GM19463 (cell line): Measurements from ENCODE around the gene HAGH.

Experiments
- ATAC-seq: cut with Tn5 transposase; IDR thresholded peaks from one replicate; pipeline ENCODE4 v1.9.1; 2021; ENCODE audit warnings: mild to moderate bottlenecking, moderate library complexity; ENCODE audit not compliant: unreplicated experiment

Gene HAGH

DNA sequence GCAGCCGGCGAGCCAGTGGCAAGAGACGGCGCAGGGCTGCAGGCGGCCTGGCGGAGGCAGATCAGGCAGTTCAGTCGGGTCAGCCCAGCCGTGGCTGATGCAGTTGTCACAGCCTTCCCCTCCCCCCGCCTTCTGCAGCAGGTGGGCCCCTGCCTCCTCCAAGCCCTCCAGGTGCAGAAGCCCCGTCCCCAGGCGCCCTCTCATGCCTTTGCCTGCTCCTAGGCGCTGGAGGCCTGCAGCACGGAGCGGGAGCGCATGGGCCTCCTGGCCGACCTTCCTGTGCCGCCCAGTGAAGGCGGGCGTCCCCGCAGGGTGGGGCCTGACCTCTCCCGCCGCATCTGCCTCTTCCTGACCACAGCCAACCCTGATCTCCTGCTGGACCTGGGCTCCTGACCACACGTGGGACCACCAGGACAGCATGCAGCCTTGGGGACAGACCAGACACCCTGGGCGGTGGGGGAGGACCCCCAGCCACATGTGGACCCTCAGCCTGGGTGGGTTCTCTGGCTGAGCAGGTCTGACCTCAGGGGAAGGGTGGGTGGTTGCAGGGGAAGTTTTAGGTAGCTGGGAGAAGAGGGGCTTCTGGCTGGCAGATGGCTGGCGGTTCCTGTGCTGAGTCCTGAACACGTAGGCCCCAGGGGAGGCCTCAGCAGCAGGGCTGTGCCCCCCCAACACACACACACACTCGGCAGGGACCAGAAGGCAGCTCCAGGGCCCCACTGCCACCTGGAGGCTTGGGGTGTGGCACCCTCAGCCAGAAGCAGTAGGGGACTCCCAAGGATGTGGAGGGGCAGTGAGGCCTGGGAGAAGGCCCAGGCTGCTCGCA, 50.6 kb downstream of the HAGH start:
- ATAC-seq, result no peak

DNA sequence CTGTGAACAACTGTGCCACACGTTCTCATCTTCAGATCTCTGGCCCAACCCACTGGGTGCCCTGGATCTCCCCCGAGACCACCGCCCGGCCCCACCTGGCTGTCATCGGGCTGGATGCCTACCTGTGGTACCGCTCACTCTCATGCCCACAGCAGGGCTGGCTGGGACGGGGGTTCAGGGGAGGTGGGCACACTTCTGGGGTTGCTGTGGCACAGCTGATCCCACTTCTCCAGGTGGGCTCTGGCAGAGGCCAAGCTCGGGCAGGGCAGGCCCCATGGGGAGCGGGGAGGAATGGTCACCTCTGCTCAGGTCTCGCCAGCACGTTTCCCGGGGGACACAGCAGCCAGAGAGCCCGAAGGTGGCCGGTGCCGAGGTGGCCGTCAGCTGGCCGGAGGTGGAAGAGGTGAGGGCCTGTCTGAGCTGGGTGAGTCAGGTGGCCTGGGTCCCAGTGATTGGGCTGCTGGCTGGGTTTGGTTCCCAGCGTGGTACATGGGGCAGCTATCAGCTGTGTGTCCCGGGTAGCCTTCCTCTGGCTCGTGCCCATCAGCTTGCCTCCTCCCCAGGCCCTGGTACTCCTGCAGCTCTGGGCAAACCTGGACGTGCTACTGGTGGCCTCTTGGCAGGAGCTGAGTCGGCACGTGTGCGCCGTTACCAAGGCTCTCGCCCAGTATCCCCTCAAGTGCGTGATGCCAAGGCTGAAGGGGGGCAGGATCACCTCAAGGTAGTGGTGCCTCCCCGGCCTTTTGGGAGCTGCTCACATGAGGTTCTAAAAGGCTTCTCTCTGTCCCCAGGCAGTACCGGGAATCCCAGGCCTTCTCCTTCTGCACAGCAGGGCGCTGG, 51.4 kb downstream of the HAGH start:
- no peak for ATAC-seq

DNA sequence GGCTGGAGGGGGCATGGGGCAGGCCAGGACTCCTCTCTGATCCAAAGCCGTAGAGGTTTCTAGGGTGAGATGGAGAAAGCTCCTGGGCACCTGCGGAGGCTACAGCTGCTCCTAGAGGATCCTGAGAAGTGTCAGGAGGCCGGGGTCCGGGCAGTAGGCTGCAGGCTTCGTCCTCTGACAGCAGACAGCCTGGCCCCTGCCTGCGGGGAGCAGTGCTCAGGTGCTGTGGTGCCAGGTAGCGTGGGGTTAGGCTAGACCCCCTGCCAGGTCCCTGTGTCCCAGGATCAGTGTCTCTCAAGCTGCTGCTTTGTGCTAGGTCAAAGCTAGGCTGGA, 52.2 kb downstream of the HAGH start:
- ATAC-seq, result no peak

DNA sequence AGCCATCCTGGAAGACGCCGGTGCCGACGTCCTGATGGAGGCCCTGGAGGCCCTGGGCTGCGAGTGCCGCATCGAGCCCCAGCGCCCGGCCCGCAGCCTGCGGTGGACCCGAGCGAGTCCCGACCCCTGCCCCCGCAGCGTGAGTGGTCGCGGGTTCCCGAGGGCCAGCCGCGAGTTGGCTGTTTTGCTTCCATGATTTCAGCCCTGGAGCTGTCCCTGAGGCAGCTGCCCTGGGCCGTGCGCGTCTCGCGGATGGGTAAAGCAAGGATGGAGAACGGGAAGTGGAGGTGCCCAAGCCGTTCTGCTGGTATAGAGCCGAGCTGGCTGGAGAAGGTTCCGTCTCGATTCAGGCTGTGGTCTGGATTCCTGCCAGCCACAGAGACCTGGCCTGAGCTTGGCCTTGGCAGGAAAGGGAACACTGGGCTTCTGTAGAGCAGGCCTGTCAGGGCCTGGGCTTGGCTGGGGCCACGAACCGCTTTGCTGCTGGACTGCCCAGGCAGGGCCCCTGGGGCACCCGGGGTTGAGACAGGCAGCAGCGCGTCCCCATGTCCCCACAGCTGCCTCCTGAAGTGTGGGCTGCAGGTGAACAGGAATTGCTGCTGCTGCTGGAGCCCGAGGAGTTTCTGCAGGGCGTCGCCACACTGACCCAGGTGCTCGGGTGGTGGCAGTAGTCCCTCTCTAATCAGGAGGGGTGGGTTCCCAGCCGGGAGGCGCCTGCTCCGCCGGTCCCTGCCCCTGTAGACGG, 52.8 kb downstream of the HAGH start:
- no peak for ATAC-seq

DNA sequence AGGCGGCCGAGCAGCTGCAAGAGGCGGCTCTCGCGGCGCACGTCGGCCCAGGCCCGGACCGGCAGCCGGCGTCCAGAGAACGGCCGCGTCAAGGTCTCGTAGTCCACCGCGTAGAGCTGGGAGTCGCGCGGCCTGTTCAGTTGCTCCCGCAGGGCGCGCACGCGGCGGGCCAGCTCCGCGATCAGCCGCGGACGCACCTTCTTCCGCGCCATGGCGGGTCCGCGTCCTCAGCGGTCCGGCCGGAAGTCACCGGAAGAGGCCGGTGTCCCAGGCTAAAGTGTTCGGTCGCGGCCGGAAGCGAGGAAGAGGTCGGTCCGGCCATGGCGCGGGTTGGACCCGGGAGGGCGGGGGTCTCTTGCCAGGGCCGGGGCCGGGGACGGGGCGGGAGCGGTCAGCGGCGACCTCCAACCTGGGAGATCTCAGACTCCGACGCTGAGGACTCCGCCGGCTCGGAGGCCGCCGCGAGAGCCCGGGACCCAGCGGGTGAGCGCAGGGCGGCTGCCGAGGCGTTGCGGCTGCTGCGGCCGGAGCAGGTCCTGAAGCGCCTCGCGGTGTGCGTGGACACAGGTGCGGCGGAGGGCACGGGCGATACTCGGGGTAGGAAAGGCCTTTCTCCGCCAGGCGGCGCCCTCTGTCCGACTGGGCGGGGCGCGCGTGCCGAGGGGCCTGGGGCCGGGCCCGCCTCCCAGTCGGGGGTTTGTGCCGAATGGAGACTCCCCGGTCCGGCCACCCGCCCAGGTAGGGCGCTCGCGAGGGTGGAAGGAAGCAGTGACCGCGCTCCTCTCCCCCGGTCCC, 53.5 kb downstream of the HAGH start, which contains the start of gene MRPS34:
Gene MRPS34, minus strand, starts transcription at position 227 of the 795 bp plus-strand sequence. Its CDS starts 15 bp downstream, at position 212.
- ATAC-seq, result peak; percentile 46

DNA sequence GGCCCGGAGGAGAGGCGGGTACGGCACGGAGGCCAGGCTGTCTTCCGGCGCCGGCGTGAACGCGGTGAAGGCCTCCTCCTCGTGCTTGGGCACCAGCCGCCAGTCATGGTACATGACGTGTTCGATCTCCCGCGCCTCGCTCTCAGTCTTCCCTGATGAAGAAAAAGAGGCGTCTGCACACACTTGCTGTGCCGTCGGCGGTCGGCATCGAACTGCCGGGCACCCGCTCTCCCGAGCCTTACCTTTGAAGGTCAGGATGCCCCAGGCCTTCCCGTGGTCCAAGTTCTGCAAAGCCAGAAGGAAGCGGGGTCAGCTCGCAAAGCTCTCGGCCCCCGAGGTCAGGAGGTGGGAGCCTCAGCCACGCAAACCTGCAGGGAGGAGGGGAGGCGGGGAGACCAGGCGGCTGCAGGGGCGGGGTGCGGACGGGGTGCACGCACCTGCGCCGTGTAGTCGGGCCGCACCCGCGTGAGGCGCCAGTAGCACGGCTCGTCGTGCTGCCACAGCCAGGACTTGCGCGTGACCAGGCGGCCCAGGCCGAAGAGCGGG, 54.2 kb downstream of the HAGH start, which contains the start of gene EME2:
Gene EME2, plus strand, starts transcription at position 449 of the 546 bp plus-strand sequence. CDS start 418 bp downstream, outside the sequence.
- ATAC-seq, result peak; percentile 9

DNA sequence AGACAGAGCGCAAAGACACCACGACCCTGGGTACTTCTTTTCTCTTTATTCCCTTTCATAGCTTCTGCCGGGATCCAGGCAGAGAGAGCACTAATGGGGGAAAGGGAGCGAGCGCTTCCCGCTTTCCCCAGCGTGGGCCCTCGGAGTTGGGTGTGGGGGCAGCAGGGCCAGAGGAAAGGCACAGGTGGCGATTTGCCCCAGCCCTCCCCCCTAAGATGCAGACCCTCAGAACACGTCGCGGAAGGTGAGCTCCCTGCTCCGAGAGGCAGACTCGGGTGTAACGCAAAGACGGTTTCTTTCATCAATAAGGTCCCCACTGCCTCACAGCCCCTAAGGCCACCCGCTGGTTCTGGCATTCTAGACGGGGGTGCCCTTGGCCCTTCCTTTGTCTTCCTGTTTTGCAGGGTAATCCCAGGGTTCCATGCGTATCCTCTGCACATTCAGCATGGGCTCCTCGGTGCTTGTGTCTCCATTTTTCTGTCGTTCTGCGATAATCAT, 54.7 kb downstream of the HAGH start:
- ATAC-seq, result no peak

DNA sequence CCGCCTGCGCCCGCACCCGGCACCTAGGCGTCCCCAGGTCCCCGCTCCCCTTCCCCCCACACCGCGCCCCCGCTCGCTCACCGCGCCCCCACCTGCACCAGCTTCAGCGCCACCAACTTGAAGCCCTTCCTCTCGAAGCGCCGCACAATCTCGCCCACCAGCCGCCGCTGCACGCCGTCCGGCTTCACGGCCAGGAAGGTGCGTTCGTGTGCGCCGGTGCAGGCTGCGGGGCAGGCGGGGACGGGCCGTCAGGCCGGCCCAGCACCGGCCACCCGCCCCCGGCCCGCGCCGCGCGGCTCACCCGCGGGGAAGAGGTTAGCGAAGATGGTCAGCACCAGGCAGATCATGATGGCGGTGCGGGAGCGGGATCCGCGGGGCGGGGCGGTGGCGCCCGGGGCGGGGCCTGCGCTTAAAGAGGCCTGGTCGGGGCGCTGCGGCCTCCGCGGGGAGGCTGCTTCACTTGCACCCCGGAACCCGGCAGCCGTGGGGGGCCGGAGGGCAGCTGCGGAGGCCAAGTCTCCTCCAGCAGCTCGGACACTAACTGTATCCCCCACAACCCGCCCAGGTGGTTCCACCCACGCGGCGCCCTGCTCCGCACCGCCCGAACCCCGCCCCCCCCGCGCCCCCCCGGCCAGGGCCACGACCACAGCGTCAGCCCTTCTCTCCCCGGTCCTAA, 55.3 kb downstream of the HAGH start, which contains the start of gene NME3:
Gene NME3, minus strand, starts transcription at position 356 of the 676 bp plus-strand sequence. Its CDS starts 9 bp downstream, at position 347.
- peak; percentile 37 for ATAC-seq

DNA sequence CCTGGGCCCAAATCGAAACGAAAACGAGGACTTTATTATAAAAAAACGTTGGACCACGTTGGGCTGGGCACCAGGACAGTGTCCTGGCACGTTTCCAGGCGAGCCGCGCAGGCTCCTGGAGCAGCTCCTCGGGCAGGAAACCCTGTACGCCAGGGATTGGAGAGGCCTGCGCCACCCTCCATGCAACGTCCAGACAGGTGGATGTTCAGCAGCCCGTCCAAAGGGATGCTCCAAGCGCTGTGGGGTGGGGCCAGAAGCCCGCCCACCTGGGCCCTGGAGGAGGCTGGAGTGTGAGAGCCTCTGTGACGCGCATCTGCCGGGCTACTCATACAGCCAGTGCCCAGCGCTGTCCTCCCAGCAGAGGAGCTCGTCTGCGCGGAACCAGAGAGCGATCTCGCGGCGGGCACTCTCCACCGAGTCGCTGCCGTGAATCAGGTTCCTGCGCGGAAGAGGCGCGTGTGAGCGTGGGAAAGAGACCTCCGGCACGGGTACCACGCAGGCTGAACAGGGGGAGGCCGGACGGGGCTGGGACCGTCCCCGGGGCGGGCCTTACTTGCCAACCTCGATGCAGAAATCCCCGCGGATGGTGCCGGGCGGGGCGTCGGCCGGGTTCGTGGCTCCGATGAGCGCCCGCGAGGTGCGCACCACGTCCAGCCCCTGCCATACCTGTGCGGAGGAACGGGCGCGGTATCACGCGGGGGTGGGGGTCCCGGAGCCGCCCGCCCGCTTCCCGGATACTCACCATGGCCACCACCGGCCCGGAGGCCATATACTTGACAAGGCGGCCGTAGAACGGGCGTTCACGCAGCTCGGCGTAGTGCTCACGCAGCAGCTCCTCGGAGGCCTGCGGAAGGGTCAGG, 56.1 kb downstream of the HAGH start:
- no peak for ATAC-seq

DNA sequence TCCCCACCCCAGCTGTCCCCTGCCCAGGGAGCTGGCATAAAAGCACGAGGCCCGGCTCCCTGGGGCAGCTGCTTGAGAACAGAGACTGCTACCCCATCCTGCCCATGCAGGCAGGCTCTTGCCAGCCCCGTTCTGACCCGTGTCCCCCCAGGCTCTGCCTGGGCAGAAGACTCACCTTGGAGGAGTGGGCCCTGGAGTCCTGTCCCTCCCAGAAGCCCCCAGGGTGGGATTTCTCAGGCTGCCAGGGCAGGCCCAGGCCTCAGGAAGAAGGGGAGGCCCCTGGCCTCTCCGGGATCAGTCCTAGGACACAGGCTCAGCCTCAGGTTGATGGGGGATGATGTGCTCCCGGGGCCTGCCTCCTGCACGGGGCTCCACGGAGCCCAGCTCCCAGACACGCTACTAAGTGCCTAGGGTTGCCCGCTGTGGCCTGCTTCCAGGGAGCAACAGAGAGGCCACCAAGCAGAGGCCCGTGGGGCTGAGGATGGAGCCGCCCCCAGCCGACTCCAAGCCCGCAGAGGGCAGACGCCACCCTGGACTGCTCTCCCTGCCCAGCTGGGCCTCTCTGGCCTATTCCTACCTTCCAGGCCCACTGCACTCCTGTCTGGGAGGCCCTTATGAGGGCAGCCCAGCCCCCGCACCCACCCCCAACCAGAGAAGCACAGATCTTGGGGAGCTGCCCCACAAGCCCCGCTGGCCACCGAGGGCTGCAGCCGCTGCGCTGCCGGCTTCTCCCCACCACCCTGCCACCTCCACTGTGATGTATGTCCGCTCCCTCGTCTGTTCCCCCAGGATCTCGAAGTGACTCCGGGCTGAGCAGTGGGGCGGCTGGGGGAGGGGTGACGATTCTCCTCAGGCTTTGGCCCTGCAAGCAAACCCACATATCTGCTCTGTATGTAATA, 57.0 kb downstream of the HAGH start:
- ATAC-seq, result no peak

DNA sequence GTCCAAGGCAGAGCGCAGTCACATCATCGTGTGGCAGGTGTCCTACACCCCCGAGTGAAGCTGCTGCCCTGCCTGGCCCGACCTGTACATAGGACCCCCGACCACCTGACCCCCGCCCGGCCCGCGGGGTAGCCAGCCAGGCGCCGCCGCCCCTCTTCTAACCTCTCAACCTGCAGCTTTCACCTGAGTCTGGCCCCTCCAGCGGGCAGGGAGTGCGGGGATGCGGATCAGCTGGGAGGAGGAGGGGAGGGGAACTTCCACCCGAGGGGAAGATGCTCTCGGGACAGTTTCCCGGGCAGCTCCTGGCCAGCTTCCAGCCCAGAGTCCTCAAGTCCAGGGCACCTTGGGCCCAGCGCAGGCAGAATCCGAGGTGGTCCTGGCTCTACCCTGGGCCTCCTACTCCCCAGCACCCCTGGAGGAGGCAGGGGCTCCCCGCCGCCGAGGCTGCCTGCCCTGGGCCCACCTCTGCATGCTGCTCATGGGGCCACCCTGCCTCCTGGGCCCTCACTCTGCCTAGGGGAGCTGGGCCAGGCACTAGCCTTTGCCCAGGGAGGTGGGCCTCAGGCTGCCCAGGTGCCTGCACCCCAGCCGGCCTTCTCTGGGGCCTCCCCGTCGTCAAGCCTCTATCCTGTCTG, 57.7 kb downstream of the HAGH start:
- no peak for ATAC-seq

DNA sequence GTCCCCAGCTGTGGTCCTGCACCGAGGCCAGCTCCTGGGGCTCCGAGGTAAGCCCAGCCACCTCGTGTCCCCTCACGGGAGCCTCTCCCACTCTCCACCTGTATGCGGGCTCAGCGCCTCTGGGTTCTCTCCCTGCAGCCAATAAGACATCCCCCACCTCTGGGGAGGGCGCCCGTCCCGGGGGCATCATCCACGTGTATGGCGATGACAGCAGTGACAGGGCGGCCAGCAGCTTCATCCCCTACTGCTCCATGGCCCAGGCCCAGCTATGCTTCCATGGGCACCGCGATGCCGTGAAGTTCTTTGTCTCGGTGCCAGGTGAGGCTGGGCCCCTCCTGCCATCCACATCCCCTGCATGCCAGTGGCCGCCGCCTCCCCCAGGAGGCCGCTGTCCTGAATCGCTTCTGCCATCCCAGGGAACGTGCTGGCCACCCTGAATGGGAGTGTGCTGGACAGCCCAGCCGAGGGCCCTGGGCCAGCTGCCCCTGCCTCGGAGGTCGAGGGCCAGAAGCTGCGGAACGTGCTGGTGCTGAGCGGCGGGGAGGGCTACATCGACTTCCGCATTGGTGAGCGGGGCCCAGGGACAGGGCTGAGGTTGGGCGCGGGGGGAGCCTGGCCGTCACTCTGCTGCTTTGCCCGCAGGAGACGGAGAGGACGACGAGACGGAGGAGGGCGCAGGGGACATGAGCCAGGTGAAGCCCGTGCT, 58.4 kb downstream of the HAGH start:
- no peak for ATAC-seq

DNA sequence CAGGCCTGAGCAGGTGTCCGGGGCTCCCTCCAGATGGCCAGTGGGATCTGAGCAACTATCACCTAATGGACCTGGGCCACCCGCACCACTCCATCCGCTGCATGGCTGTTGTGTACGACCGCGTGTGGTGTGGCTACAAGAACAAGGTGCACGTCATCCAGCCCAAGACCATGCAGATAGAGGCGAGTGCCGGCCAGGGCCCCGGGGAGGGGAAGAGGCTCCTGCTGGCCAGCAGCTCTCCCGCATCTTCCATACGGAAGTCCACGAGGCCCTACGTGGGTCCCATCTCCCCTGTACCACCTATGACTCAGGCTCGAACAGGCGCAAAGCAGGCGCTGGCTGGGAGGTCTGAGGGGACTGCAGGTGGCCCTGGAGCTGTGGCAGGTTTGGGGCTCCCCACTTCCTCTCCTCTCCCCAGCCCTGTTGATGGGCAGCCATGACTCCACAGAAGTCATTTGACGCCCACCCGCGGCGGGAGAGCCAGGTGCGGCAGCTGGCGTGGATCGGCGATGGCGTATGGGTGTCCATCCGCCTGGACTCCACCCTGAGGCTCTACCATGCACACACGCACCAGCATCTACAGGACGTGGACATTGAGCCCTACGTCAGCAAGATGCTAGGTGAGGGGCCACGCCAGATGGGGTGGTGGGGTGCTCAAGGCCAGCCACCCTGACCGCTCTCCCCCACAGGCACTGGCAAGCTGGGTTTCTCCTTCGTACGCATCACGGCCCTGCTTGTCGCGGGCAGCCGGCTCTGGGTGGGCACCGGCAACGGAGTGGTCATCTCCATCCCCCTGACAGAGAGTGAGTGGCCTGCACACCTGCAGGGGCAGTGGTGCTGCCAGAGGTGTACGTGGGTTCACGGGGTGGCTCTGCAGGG, 59.3 kb downstream of the HAGH start:
- ATAC-seq, result no peak

DNA sequence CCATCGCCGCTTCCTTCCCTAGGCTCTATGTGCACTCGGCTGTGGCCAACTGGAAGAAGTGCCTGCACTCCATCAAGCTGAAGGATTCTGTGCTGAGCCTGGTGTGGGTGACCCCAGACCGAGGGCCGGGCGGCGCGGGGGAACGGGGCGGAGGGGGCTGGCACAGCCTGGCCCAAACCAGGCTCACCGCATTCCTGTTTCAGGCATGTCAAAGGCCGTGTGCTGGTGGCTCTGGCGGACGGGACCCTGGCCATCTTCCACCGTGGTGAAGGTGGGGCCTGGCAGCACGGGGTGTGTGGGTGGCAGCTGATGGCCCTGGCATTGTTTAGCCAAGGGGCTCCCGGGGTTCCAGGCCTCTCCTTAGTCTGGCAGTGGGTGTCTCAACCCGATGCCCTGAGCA, 59.9 kb downstream of the HAGH start:
- no peak for ATAC-seq

DNA sequence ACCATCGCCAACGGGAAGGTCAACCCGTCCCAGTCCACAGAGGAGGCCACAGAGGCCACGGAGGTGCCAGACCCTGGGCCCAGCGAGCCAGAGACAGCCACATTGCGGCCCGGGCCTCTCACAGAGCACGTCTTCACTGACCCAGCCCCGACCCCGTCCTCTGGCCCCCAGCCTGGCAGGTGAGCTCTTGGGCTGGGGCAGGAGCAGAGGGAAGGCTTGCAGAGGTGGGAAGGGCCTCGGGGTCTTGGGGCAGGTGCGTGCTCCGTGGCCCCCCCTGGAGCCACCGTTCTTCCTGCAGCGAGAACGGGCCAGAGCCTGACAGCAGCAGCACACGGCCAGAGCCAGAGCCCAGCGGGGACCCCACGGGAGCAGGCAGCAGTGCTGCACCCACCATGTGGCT, 60.4 kb downstream of the HAGH start:
- no peak for ATAC-seq
